Ascending aorta (tissue), 2 donors: ENCODE results near the gene AHCY. TPM values are rescaled to one million over a fixed set of nuclear protein-coding genes. Genes with fewer than 3 reads are reported as not detected.
"Not testable (repeated sequence)": the region's sequence is repeated elsewhere in the genome, so short reads cannot be mapped to it uniquely, and the experiment has no call there.

Source experiments
- DNase-seq, 2 donors: peaks; one replicate each; pipeline ENCODE4 v3.0.0-alpha.2; 2019; ENCODE audit warnings: low spot score in 2 of 2
- H3K27ac ChIP-seq, 2 donors: fragments of 200-600 bp; sonication (generic); one replicate each; pipeline ENCODE4 v1.5.1; 2016 to 2017; ENCODE audit warnings: mild to moderate bottlenecking in 1 of 2
- H3K27me3 ChIP-seq: fragments of 200-600 bp; sonication (generic); one replicate; pipeline ENCODE4 v1.5.1; 2017
- H3K36me3 ChIP-seq, 2 donors: fragments of 200-600 bp; sonication (generic); one replicate each; pipeline ENCODE4 v1.5.1; 2016
- H3K4me1 ChIP-seq, 2 donors: fragments of 200-600 bp; sonication (generic); one replicate each; pipeline ENCODE4 v1.5.1; 2016 to 2017; ENCODE audit warnings: mild to moderate bottlenecking in 1 of 2
- H3K4me3 ChIP-seq, 2 donors: fragments of 200-600 bp; sonication (generic); one replicate each; pipeline ENCODE4 v1.5.1; 2016 to 2017; ENCODE audit warnings: mild to moderate bottlenecking in 1 of 2
- H3K9me3 ChIP-seq, 2 donors: fragments of 200-600 bp; sonication (generic); one replicate each; pipeline ENCODE4 v1.5.1; 2016
- intact Hi-C: fragments of 100-400 bp; cut with DNase I; formaldehyde crosslinking; loops from one replicate; pipeline ENCODE4 v1.15.1; 2023
- total RNA-seq: library from RNA; depleted of rRNA; stranded (reverse); fragments of >200 nt; gene quantifications from one replicate; pipeline ENCODE4 v1.1.0, GENCODE V29; 2016
- TF ChIP-seq, protein P1 (sequence below), 3 experiments: fragments of 200-600 bp in 2 of 3; fragments of 450-650 bp in 1 of 3; sonication (generic) in 2 of 3; IDR thresholded peaks; one replicate each; pipeline ENCODE4 v1.5.1; 2016 to 2019; ENCODE audit warnings: antibody characterized with exemption in 3 of 3, mild to moderate bottlenecking in 1 of 3, moderate library complexity in 1 of 3

AHCY gene
- total RNA-seq, 1 donor from 2014 or later = 93.8 TPM

DNA sequence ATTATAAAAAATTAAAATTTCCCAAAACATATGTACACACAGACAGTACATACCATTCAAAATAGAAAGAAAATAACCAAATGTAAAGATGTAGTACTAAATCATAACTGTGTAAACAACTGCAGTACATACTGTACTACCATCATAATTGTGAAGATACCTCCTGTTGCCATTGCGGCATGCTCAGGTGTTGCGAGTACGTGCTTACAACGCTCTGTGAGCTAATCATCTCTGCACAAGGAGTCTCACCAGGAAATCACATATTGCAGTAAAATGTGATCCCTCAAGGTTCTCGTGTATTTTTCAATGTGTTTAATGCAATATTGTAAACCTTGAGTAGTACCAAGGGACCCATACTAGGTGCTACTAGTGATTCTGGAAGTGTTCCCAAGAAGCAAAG is 39.0 kb downstream of the AHCY start:
- no peaks in the 10 kb centered on the region for H3K36me3 ChIP-seq
- H3K9me3 ChIP-seq = no peaks in the 10 kb centered on the region
- H3K27me3 ChIP-seq = no peaks in the 10 kb centered on the region
- no peak overlapping the region for H3K27ac ChIP-seq
- H3K4me3 ChIP-seq = no peak overlapping the region
- DNase-seq = no peak
- TF ChIP-seq, protein P1, sequence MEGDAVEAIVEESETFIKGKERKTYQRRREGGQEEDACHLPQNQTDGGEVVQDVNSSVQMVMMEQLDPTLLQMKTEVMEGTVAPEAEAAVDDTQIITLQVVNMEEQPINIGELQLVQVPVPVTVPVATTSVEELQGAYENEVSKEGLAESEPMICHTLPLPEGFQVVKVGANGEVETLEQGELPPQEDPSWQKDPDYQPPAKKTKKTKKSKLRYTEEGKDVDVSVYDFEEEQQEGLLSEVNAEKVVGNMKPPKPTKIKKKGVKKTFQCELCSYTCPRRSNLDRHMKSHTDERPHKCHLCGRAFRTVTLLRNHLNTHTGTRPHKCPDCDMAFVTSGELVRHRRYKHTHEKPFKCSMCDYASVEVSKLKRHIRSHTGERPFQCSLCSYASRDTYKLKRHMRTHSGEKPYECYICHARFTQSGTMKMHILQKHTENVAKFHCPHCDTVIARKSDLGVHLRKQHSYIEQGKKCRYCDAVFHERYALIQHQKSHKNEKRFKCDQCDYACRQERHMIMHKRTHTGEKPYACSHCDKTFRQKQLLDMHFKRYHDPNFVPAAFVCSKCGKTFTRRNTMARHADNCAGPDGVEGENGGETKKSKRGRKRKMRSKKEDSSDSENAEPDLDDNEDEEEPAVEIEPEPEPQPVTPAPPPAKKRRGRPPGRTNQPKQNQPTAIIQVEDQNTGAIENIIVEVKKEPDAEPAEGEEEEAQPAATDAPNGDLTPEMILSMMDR (IDR thresholded peaks at IDR 0.05) = no peak
- intact Hi-C loops = no loop called here
- peaks cover 0 to 3% of the 10 kb centered on the region in 2 donors for H3K4me1 ChIP-seq

DNA sequence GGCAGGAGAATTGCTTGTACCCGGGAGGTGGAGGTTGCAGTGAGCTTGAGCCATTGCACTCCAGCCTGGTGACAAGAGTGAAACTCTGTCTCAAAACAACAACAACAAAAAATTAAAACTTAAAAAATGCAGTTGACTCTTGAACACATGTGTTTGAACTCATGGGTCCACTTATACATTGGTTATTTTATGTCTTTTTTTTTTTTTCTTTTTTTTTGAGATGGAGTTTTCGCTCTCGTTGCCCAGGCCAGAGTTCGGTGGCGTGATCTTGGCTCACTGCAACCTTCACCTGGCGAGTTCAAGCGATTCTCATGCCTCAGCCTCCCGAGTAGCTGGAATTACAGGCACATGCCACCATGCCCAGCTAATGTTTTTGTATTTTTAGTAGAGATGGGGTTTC is 39.7 kb downstream of the AHCY start:
- H3K9me3 ChIP-seq, H3K27ac ChIP-seq, DNase-seq, H3K4me1 ChIP-seq, H3K36me3 ChIP-seq, intact Hi-C loops, H3K27me3 ChIP-seq, H3K4me3 ChIP-seq: not testable (repeated sequence)

DNA sequence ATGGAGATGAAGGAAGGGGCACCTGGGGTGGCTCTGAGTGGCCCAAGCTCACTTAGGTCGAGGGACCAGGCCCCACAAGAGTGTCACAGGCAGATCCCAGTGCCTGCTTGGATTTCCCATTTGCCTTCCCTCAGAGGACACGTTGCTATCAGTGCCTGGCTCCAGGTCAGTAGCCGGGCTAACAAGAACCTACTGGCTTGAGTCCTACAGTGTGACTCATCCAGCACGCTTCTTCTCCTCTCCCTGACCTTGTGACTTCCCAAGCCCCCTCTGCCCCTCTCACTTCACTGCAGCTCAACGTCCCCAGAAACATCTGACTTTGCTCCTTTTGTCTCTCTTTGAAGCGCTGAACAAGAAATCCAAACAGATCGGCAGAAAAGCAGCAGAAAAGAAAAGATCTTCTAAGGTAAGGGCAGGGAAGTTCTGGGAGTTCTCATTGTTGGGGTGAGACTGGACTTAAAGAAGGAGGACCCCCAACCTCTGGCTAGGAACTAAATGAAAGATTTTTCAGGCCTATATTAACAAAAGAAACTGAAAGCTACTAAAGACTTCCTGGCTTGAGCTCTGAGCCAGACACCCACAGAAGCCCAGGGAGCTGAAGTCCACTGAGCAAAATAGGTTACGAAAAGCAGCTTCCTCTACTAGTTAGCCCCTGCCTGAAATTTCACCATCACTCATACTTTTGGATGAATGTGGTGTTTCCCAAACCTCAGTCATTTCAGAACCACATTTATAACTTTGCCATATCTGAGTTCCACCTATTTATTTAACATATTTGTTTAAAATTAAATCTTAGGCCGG is 40.5 kb downstream of the AHCY start:
- Histone ChIP-seq H3K27me3 (no peaks in the 10 kb centered on the region), H3K36me3 (no peaks in the 10 kb centered on the region), H3K27ac (peak overlapping the region in 1 of 2 donors; percentile 22), H3K9me3 (no peaks in the 10 kb centered on the region), H3K4me3 (no peak overlapping the region), H3K4me1 (no peaks in the 10 kb centered on the region)
- intact Hi-C loops = no loop called here
- TF ChIP-seq, protein P1 (IDR thresholded peaks at IDR 0.05) = no peak
- peak in 1 of 2 donors; percentile 53 for DNase-seq

DNA sequence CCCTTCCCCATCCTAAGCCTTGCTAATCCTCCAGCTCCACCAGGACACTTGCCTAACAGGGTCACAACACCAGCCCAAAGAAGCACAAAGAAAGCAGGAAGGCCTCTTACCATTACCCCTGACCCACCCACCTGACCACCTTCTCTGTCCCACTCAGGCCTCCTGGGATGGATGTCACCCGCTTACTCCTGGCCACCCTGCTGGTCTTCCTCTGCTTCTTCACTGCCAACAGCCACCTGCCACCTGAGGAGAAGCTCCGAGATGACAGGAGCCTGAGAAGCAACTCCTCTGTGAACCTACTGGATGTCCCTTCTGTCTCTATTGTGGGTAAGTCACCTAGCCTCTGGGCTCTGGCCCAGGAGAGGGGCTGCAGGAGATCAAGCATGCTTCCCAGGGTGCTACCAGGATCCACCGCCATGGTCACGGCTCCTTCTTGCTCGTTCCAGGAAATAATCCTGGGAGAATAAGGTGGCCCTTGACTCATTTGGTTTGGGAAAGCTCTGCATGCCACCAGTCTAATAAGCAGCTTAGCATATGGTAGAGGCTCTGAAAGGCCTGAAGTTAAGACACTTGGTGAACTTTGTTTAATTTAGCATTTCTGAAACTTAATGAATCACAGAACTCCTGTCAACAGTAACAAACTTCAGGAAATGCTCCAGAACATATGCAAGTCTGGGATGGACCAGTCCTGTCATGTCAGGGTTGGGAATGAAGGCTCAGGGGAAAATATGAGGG is 42.8 kb downstream of the AHCY start:
- no peak for DNase-seq

DNA sequence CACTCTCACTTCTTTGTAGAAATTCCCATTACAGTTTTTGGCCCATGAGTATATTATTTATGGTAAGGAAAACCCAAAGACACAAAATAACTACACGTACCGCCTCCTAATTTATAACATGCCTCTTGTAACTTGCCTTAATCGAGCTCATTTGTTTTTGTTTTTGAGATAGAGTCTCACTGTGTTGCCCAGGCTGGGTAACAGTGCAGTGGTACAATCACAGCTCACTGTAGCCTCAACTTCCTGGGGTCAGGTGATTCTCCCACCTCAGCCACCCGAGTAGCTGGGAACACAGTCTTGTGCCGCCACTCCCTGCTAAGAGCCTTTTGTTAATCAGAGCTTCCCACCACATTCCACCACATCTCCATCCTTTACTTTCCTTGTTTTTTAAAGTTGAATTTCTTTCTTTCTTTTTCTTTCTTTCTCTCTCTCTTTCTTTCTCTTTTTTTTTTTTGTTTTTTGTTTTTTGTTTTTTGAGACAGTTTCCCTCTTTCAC is 46.5 kb downstream of the AHCY start:
- H3K4me3 ChIP-seq = no peak overlapping the region
- H3K9me3 ChIP-seq = no peaks in the 10 kb centered on the region
- DNase-seq = no peak
- no peaks in the 10 kb centered on the region for H3K4me1 ChIP-seq
- intact Hi-C loops = no loop called here
- TF ChIP-seq, protein P1 (IDR thresholded peaks at IDR 0.05) = no peak
- H3K36me3 ChIP-seq = no peaks in the 10 kb centered on the region
- no peaks in the 10 kb centered on the region for H3K27me3 ChIP-seq
- H3K27ac ChIP-seq = no peak overlapping the region

More for the DNA sequence above, 42.8 kb downstream of the AHCY start:
- Histone ChIP-seq H3K36me3 (no peaks in the 10 kb centered on the region), H3K9me3 (no peaks in the 10 kb centered on the region), H3K4me3 (no peak overlapping the region), H3K27ac (no peak overlapping the region), H3K27me3 (no peaks in the 10 kb centered on the region), H3K4me1 (no peaks in the 10 kb centered on the region)
- intact Hi-C loops = no loop called here
- TF ChIP-seq, protein P1 (IDR thresholded peaks at IDR 0.05) = no peak

DNA sequence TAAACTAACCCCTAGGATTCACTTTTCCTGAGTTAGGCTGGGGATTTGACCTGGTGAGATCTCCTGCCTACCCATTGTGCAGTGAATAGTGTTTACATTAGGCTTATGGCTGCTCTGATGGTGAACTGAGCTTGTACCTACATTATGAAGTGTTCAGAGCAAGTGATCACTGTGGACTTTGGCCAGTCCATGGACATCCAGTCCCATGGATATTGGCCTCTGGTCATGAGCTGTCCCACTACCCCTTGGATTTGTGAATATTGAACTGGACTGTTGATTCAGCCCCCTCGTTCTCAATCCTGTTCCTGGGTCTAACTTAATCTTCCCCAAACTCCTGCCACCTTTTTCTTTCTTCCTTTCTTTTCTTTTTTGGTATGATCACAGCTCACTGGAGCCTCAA is 48.2 kb downstream of the AHCY start:
- intact Hi-C loops = no loop called here
- no peaks in the 10 kb centered on the region for H3K4me1 ChIP-seq
- H3K9me3 ChIP-seq = no peaks in the 10 kb centered on the region
- H3K4me3 ChIP-seq = no peak overlapping the region
- no peaks in the 10 kb centered on the region for H3K27me3 ChIP-seq
- DNase-seq = no peak
- TF ChIP-seq, protein P1 (IDR thresholded peaks at IDR 0.05) = no peak
- no peaks in the 10 kb centered on the region for H3K36me3 ChIP-seq
- H3K27ac ChIP-seq = no peak overlapping the region

DNA sequence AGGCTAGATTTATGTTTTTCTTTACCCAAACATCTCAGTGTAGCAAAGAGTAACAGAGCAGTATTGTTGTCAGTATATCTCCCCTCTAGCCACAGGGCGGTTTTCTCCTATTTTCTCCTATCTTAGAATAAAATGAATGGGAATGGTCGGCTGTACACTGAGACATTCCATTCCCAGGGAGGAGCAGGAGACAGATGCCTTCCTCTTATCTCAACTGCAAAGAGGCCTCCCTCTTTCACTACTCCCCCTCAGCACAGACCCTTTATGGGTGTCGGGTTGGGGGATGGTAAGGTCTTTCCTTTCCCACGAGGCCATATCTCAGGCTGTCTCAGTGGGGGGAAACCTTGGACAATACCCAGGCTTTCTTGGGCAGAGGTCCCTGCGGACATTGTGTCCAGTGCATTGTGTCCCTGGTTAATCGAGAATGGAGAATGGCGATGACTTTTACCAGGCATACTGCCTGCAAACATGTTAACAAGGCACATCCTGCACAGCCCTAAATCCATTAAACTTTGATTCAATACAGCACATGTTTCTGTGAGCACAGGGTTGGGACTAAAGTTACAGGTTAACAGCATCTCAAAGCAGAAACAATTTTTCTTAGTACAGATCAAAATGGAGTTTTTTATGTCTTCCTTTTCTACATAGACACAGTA is 50.6 kb downstream of the AHCY start:
- H3K36me3 ChIP-seq, intact Hi-C loops, H3K4me3 ChIP-seq: not testable (repeated sequence)

More for the DNA sequence above, 50.6 kb downstream of the AHCY start:
- not testable (repeated sequence) for H3K9me3 ChIP-seq, DNase-seq, H3K27me3 ChIP-seq, H3K4me1 ChIP-seq, H3K27ac ChIP-seq
